GM13977 (cell line): ENCODE data around the gene HMSD.
"Not testable (repeated sequence)": the region's sequence is repeated elsewhere in the genome, so short reads cannot be mapped to it uniquely, and the experiment has no call there.

Experiments
- DNase-seq: peaks from one replicate; pipeline ENCODE4 v3.0.0; 2012; ENCODE audit warnings: low spot score
- in situ Hi-C: fragments of 300-500 bp; cut with MboI; formaldehyde crosslinking; loops from one replicate; pipeline ENCODE4 v1.12.0; 2022; ENCODE audit warnings: low sequenced_read_pairs, low pct_unique_long_range_greater_than_20kb, mixed read lengths, inconsistent platforms; ENCODE audit not compliant: unreplicated experiment
- TF ChIP-seq, protein P1 (sequence below): IDR thresholded peaks from 2 replicates; pipeline ENCODE4 v1.5.1; 2012; ENCODE audit warnings: mild to moderate bottlenecking, control low read depth; ENCODE audit not compliant: insufficient read depth; ENCODE audit errors: extremely low read depth, missing control alignments

Gene HMSD

DNA sequence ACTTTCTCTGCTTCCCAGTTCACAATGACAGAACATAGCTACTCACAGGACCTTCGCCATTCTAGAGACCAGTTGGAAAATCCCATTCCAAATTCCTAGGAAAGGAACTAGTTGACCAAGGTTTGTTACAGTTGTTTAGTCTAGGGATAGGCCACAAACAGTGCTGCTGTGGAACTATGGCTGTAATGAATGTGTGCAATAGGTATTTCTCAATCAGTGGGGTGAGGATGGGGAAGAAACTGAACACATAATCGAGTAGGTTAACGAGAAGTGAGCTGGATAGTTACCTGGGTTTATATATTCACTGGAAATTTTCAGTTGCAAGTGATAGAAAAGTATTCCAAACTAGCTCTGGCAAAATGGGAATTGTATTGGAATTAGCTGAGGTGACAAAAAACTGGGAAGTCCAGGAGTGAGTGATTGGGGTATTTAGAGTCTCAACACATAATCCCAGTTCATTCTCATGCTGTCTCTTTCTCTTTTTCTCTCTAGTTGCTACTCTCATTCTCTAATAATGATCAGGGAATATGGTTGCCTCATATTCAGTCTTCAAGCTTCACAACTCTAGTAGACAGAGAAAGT, 18.2 kb upstream of the HMSD start:
- in situ Hi-C loops: no loop called here
- no peak for DNase-seq
- TF ChIP-seq, protein P1, sequence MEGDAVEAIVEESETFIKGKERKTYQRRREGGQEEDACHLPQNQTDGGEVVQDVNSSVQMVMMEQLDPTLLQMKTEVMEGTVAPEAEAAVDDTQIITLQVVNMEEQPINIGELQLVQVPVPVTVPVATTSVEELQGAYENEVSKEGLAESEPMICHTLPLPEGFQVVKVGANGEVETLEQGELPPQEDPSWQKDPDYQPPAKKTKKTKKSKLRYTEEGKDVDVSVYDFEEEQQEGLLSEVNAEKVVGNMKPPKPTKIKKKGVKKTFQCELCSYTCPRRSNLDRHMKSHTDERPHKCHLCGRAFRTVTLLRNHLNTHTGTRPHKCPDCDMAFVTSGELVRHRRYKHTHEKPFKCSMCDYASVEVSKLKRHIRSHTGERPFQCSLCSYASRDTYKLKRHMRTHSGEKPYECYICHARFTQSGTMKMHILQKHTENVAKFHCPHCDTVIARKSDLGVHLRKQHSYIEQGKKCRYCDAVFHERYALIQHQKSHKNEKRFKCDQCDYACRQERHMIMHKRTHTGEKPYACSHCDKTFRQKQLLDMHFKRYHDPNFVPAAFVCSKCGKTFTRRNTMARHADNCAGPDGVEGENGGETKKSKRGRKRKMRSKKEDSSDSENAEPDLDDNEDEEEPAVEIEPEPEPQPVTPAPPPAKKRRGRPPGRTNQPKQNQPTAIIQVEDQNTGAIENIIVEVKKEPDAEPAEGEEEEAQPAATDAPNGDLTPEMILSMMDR: no peak

DNA sequence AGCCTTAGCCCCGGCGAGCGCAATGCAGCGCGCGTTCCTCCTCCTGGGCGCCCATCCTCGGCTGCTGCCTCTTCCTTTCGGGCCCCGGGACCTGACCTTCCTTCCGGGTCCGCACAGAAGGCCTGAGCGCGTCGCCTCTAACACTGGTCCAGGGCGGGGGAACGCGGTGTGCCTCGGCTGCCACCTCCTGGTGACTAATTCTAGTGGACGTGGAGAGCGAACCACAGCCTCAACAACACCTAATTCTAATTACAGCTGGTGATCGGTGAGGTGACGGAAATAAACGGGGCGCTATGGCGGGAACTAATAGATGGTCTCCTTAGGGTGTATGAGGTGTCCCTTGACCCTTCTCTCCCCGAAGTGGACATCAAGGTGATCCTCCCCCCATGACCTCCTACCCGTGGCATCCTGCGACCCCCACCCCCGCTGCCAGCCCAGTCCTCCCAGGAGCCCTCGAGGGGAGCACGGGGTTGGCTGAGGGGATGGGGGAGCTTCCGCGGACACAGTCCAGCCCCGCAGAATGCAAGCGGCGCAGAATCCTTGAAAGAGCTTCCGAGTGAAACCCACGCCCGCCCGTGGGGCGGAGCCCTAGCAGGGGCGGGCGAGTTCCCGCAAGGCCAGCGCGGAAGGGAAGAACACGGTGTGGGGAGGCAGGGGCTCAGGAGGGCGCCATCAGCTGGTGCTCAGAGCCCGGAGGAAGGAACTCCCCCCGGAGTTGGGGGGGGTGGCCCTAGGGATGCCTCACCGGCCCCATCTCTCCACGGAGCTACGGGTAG, 12.8 kb upstream of the HMSD start:
- TF ChIP-seq, protein P1: peak; percentile 86
- in situ Hi-C loops: no loop called here
- peak; percentile 79 for DNase-seq

DNA sequence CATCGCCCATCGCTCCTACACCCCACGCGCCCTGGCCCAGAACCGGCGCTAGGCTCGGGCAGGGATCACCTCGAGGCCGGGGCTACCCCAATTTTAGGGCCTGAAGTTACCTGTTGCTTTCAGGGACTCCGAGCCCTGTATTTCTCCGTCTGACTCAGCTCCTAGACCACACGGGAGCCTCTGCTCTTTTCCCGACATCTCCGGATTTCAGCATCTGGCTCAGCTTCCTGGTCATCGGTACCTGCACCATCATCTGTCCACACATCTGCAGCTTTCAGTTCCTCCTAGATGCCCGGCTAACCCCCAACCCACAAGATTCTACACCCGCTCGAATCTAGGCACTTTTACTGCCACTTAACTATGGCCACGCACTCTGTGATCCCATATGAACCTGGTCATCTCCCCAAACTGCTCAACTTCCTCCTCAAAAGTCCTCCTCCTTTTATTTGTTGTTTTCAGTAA, 12.1 kb upstream of the HMSD start:
- in situ Hi-C loops: no loop called here
- TF ChIP-seq, protein P1: no peak
- DNase-seq: no peak

DNA sequence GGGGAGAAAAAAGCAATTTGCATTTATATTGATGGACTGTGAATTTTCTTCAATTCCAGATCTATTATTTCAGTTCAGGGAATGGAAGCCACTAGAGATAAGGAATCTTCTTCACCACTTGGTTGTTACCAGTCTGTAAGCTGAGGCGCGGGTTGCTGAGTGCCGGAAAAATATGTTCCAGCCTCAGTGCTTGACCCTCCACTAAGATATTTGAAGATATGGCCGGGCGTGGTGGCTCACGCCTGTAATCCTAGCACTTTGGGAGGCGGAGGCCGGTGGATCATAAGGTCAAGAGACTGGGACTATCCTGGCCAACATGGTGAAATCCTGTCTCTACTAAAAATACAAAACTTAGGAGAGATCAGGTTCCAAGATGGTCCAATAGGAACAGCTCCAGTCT, 9.1 kb upstream of the HMSD start:
- no peak for DNase-seq
- TF ChIP-seq, protein P1: no peak
- in situ Hi-C loops: no loop called here

DNA sequence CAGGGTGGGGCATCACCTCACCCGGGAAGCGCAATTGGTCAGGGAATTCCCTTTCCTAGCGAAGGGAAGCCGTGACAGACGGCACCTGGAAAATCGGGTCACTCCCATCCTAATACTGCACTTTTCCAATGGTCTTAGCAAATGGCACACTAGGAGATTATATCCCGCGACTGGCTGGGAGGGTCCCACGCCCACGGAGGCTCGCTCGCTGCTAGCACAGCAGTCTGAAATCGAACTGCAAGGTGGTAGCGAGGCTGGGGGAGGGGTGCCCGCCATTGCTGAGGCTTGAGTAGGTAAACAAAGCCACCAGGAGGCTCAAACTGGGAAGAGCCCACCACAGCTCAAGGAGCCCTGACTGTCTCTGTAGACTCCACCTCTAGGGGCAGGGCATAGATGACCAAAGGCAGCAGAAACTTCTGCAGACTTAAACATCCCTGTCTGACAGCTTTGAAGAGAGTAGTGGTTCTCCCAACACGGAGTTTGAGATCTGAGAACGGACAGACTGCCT, 8.5 kb upstream of the HMSD start:
- DNase-seq, in situ Hi-C loops: not testable (repeated sequence)

DNA sequence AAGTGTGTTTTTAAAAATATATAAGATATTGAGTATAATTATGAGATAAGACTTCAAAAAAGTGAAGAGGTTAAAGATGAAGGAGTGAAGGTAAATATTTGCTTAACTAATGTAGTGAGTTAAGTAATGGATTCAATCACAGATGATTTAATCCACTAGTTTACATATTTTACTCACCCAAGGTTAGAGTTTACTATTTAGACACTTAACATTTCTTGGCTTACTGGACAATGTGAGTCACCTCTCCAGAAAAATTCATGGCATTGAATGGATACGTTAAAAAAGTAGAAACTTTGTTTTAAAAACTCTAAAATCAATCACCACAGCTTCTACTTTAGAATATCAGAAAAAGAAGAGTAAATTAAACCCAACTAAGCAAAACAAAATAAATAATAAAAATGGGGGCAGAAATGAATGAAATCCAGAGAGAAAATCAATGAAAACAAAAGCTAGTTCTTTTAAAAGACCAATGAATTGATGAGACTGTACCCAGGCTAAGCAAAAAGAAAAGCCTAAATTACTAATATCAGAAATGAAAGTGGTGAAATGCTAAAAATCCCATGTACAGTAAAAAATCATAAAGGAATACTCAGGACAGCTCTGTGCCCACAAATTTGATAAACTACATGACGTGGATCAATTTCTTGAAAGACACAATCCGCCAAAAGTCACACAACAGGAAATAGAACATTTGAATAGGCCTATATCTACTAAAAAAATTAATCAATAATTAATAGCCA, 1.9 kb upstream of the HMSD start:
- in situ Hi-C loops: no loop called here
- no peak for DNase-seq
- TF ChIP-seq, protein P1: no peak
